SK-N-SH (cell line): ENCODE results near the gene ZSCAN18. TPM values are rescaled to one million over a fixed set of nuclear protein-coding genes. Genes with fewer than 3 reads are reported as not detected.

Source experiments
- CTCF ChIA-PET: fragments of 300-600, 350-600 bp; formaldehyde crosslinking; extraction: SDS; loops from one replicate; lab custom pipeline; 2021; lab: Yijun Ruan, JAX
- POLR2A ChIA-PET: fragments of 350-600 bp; sonication (Branson Sonifier 250); formaldehyde crosslinking; extraction: SDS; loops from one replicate; lab custom pipeline; 2020; ENCODE audit warnings: antibody characterized with exemption, inconsistent platforms; lab: Yijun Ruan, JAX
- DNase-seq: peaks from one replicate; pipeline ENCODE4 v3.0.0; 2012
- H2AFZ ChIP-seq: fragments of 200-600 bp; sonication (generic); 2 replicates; pipeline ENCODE4 v1.8.1; 2016; ENCODE audit warnings: antibody characterized with exemption, mild to moderate bottlenecking, low read depth
- H3F3A ChIP-seq: fragments of 200-600 bp; sonication (generic); replicated peaks from 2 replicates; pipeline ENCODE3; 2016; ENCODE audit warnings: antibody characterized with exemption, mild to moderate bottlenecking; ENCODE audit not compliant: insufficient read depth
- H3K27ac ChIP-seq, 2 experiments: fragments of 200-500 bp in 1 of 2; fragments of 200-600 bp in 1 of 2; sonication (Bioruptor generic) in 1 of 2; sonication (generic), shearing (Covaris generic) in 1 of 2; 2 replicates each; pipeline versions ENCODE4 v1.5.1 to v1.6.1; 2014 to 2016; ENCODE audit warnings: low read depth in 2 of 2, inconsistent platforms in 1 of 2, low read length in 1 of 2, mild to moderate bottlenecking in 1 of 2, mixed read lengths in 1 of 2
- H3K27me3 ChIP-seq: fragments of 200-600 bp; sonication (generic), shearing (Covaris generic); 2 replicates; pipeline ENCODE4 v1.6.1; 2016; ENCODE audit warnings: mixed run types; ENCODE audit not compliant: insufficient read depth
- H3K36me3 ChIP-seq, 2 experiments: fragments of 200-500 bp in 1 of 2; fragments of 200-600 bp in 1 of 2; sonication (Bioruptor generic) in 1 of 2; sonication (generic) in 1 of 2; replicated peaks in 1 of 2; 2 replicates each; pipeline versions ENCODE3 to v1.5.1; 2014 to 2016; ENCODE audit warnings: low read length in 1 of 2, mild to moderate bottlenecking in 1 of 2; ENCODE audit not compliant: insufficient read depth in 2 of 2, control insufficient read depth in 1 of 2
- H3K4me1 ChIP-seq, 2 experiments: fragments of 200-500 bp in 1 of 2; fragments of 200-600 bp in 1 of 2; sonication (Bioruptor generic) in 1 of 2; sonication (generic), shearing (Covaris generic) in 1 of 2; 2 replicates each; pipeline versions ENCODE4 v1.5.1 to v1.6.1; 2014 to 2016; ENCODE audit warnings: low read depth in 1 of 2, low read length in 1 of 2, mixed run types in 1 of 2; ENCODE audit not compliant: insufficient read depth in 2 of 2, control insufficient read depth in 1 of 2
- H3K4me2 ChIP-seq: fragments of 200-600 bp; sonication (generic), shearing (Covaris generic); 2 replicates; pipeline ENCODE4 v1.6.1; 2017; ENCODE audit warnings: mixed run types
- H3K4me3 ChIP-seq, 2 experiments: fragments of 200-500 bp in 1 of 2; fragments of 200-600 bp in 1 of 2; sonication (Bioruptor generic) in 1 of 2; sonication (generic), shearing (Covaris generic) in 1 of 2; 2 replicates each; pipeline versions ENCODE4 v1.5.1 to v1.8.1; 2014 to 2016; ENCODE audit warnings: low read depth in 2 of 2, inconsistent platforms in 1 of 2, low read length in 1 of 2, mild to moderate bottlenecking in 1 of 2, mixed read lengths in 1 of 2, moderate library complexity in 1 of 2
- H3K79me2 ChIP-seq: fragments of 200-600 bp; sonication (generic); 2 replicates; pipeline ENCODE4 v1.8.1; 2017; ENCODE audit warnings: mild to moderate bottlenecking; ENCODE audit not compliant: insufficient read depth
- H3K9ac ChIP-seq: fragments of 200-600 bp; sonication (generic); 2 replicates; pipeline ENCODE4 v1.6.1; 2017; ENCODE audit warnings: mixed run types
- H3K9me2 ChIP-seq: fragments of 200-600 bp; sonication (generic); 2 replicates; pipeline ENCODE4 v1.6.1; 2017; ENCODE audit warnings: mixed run types
- H3K9me3 ChIP-seq: fragments of 200-600 bp; sonication (generic); 2 replicates; pipeline ENCODE4 v1.6.1; 2017; ENCODE audit warnings: mixed run types, mild to moderate bottlenecking, moderate library complexity
- H4K20me1 ChIP-seq: fragments of 200-600 bp; sonication (generic); 2 replicates; pipeline ENCODE4 v1.6.1; 2017; ENCODE audit warnings: mild to moderate bottlenecking, mixed run types; ENCODE audit not compliant: insufficient read depth
- EP300 ChIP-seq, 2 experiments: IDR thresholded peaks; 2 replicates each; pipeline versions ENCODE4 v1.4.0 to v1.6.1; 2012; ENCODE audit warnings: borderline replicate concordance in 1 of 2, low read depth in 1 of 2, low read length in 1 of 2
- MXI1 ChIP-seq: IDR thresholded peaks from 2 replicates; pipeline ENCODE4 v1.6.1; 2012; ENCODE audit warnings: mild to moderate bottlenecking, low read depth, low read length, improper control_type of control experiment
- RFX5 ChIP-seq: IDR thresholded peaks from 2 replicates; pipeline ENCODE4 v1.6.1; 2012; ENCODE audit warnings: mild to moderate bottlenecking, improper control_type of control experiment, low read length
- RXRA ChIP-seq: IDR thresholded peaks from 2 replicates; pipeline ENCODE4 v1.4.0; 2012; ENCODE audit warnings: low read depth, mild to moderate bottlenecking, borderline replicate concordance
- TAF1 ChIP-seq: IDR thresholded peaks from 2 replicates; pipeline ENCODE4 v1.6.1; 2012; ENCODE audit warnings: low read depth, mild to moderate bottlenecking, low read length, moderate library complexity, borderline replicate concordance
- TEAD4 ChIP-seq: IDR thresholded peaks from 2 replicates; pipeline ENCODE4 v1.4.0; 2012; ENCODE audit warnings: mild to moderate bottlenecking, borderline replicate concordance; ENCODE audit not compliant: insufficient read depth
- WGBS: methylation state at CpG from one replicate; pipeline ENCODE4 v1.1.6; 2017; ENCODE audit warnings: low lambda C conversion rate; 5-methylcytosine and 5-hydroxymethylcytosine counted together
- polyA plus RNA-seq, 3 experiments: library from polyadenylated mRNA; depleted of rRNA; stranded (reverse); fragments of >200 nt; gene quantifications; 2 replicates each; pipeline ENCODE4 v1.2.3, GENCODE V29; 2012
- TF ChIP-seq, protein P1 (sequence below): IDR thresholded peaks from 2 replicates; pipeline ENCODE4 v1.6.1; 2012; ENCODE audit warnings: mild to moderate bottlenecking, low read depth, low read length, moderate library complexity
- TF ChIP-seq, protein P2 (sequence below): fragments of 200-600 bp; sonication (generic); IDR thresholded peaks from 2 replicates; pipeline ENCODE4 v1.6.1; 2017; ENCODE audit warnings: antibody characterized with exemption, mild to moderate bottlenecking, moderate library complexity
- TF ChIP-seq, protein P3 (sequence below): fragments of 150-350 bp; IDR thresholded peaks from 2 replicates; pipeline ENCODE4 v1.6.1; 2016; ENCODE audit warnings: mild to moderate bottlenecking, low read depth, low read length
- TF ChIP-seq, protein P4 (sequence below): IDR thresholded peaks from 2 replicates; pipeline ENCODE4; 2012
- TF ChIP-seq, protein P5 (sequence below): IDR thresholded peaks from 2 replicates; pipeline ENCODE4 v1.4.0; 2012; ENCODE audit warnings: low read depth, borderline replicate concordance

ZSCAN18 gene
- polyA plus RNA-seq, 1 of the 3 experiments (the other 2 are of a cell fraction) = 26.7 TPM

DNA sequence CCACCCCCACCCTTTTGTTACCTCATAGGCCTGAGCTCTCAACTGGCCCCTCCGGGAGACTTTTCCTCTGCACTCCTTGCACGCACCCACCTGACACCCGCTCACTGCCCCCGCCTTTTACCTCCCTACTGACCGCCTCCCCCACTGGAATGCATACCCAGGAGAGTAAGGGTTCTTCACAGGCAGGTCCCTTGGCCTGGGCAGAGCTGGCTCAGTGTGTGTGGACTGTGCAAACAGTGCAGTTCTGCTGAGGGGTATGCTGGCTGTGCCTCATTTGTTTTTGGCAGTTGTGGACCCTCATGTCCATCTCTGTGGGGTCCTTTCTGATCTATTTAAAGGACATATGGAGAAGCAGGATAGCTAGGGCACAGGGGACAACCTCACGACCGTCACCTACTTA lies 5.0 kb downstream of the ZSCAN18 start (continued):
- TF ChIP-seq, protein P1, sequence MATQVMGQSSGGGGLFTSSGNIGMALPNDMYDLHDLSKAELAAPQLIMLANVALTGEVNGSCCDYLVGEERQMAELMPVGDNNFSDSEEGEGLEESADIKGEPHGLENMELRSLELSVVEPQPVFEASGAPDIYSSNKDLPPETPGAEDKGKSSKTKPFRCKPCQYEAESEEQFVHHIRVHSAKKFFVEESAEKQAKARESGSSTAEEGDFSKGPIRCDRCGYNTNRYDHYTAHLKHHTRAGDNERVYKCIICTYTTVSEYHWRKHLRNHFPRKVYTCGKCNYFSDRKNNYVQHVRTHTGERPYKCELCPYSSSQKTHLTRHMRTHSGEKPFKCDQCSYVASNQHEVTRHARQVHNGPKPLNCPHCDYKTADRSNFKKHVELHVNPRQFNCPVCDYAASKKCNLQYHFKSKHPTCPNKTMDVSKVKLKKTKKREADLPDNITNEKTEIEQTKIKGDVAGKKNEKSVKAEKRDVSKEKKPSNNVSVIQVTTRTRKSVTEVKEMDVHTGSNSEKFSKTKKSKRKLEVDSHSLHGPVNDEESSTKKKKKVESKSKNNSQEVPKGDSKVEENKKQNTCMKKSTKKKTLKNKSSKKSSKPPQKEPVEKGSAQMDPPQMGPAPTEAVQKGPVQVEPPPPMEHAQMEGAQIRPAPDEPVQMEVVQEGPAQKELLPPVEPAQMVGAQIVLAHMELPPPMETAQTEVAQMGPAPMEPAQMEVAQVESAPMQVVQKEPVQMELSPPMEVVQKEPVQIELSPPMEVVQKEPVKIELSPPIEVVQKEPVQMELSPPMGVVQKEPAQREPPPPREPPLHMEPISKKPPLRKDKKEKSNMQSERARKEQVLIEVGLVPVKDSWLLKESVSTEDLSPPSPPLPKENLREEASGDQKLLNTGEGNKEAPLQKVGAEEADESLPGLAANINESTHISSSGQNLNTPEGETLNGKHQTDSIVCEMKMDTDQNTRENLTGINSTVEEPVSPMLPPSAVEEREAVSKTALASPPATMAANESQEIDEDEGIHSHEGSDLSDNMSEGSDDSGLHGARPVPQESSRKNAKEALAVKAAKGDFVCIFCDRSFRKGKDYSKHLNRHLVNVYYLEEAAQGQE = no peak
- TF ChIP-seq, protein P2, sequence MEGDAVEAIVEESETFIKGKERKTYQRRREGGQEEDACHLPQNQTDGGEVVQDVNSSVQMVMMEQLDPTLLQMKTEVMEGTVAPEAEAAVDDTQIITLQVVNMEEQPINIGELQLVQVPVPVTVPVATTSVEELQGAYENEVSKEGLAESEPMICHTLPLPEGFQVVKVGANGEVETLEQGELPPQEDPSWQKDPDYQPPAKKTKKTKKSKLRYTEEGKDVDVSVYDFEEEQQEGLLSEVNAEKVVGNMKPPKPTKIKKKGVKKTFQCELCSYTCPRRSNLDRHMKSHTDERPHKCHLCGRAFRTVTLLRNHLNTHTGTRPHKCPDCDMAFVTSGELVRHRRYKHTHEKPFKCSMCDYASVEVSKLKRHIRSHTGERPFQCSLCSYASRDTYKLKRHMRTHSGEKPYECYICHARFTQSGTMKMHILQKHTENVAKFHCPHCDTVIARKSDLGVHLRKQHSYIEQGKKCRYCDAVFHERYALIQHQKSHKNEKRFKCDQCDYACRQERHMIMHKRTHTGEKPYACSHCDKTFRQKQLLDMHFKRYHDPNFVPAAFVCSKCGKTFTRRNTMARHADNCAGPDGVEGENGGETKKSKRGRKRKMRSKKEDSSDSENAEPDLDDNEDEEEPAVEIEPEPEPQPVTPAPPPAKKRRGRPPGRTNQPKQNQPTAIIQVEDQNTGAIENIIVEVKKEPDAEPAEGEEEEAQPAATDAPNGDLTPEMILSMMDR = no peak

DNA sequence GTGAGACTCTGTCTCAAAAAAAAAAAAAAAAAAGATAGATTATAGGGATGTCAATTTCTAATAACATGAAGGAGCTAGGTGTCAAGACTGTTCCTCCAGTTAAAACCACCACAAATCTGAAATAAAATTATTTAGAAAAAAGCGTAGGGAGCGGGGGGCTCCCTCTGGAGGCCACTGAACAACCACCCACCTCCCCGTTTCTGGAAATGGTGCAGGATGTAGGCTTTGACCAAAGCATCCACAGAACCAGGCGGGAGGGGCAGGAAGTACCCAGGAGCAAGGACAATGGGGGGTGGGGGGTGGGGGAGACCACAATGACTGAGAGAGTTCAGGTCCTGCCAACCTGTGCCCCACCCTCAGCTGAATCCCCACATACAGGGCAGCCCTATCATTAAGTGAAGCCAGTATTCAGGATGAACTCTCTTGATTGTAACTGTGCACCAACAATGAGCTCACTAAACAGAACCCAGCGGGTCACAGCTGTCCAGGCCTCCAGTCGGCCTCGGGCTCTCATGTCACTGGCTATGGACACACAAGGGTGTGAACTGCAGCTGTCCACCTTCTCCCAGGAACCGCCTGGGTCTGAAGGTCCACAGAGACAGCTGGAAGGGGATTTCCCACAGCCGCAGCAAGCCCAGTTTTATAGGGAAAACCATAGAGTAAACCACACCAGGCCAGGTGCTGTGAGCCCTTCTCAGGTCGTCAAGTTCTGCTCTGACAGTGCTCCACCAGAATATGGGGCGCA lies 6.6 kb downstream of the ZSCAN18 start:
- ChIA-PET CTCF (no interaction called here), POLR2A (interaction anchor here (0.6 kb wide), 1 partner anchor 52 kb away, joined by 6 read pairs; no protein-coding TSS in a partner anchor)
- no peak overlapping the region for H2AFZ ChIP-seq
- H3K9ac ChIP-seq = no peak overlapping the region
- H3K4me3 ChIP-seq = no peak overlapping the region
- H3K9me3 ChIP-seq = no peaks in the 10 kb centered on the region
- no peaks in the 10 kb centered on the region for H3K79me2 ChIP-seq
- H4K20me1 ChIP-seq = no peaks in the 10 kb centered on the region
- no peak overlapping the region for H3K27ac ChIP-seq
- no peaks in the 10 kb centered on the region for H3K4me1 ChIP-seq
- no peaks in the 10 kb centered on the region for H3F3A ChIP-seq
- DNase-seq = no peak
- 51% methylated on average over 10 of the region's 11 CpGs for WGBS
- no peak overlapping the region for H3K4me2 ChIP-seq
- H3K9me2 ChIP-seq = no peaks in the 10 kb centered on the region
- H3K36me3 ChIP-seq = no peaks in the 10 kb centered on the region
- H3K27me3 ChIP-seq = no peaks in the 10 kb centered on the region
- TF ChIP-seq RXRA (no peak), TEAD4 (no peak), TAF1 (no peak), RFX5 (no peak), EP300 (IDR thresholded peaks at IDR 0.05; ENCODE audit: borderline replicate concordance in 1 of 2, low read depth in 1 of 2, low read length in 1 of 2) (no peak), MXI1 (no peak)
- TF ChIP-seq, protein P3, sequence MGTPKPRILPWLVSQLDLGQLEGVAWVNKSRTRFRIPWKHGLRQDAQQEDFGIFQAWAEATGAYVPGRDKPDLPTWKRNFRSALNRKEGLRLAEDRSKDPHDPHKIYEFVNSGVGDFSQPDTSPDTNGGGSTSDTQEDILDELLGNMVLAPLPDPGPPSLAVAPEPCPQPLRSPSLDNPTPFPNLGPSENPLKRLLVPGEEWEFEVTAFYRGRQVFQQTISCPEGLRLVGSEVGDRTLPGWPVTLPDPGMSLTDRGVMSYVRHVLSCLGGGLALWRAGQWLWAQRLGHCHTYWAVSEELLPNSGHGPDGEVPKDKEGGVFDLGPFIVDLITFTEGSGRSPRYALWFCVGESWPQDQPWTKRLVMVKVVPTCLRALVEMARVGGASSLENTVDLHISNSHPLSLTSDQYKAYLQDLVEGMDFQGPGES = no peak
- TF ChIP-seq, protein P4, sequence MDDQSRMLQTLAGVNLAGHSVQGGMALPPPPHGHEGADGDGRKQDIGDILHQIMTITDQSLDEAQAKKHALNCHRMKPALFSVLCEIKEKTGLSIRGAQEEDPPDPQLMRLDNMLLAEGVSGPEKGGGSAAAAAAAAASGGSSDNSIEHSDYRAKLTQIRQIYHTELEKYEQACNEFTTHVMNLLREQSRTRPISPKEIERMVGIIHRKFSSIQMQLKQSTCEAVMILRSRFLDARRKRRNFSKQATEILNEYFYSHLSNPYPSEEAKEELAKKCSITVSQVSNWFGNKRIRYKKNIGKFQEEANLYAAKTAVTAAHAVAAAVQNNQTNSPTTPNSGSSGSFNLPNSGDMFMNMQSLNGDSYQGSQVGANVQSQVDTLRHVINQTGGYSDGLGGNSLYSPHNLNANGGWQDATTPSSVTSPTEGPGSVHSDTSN = no peak
- TF ChIP-seq, protein P2 = no peak
- TF ChIP-seq, protein P5, sequence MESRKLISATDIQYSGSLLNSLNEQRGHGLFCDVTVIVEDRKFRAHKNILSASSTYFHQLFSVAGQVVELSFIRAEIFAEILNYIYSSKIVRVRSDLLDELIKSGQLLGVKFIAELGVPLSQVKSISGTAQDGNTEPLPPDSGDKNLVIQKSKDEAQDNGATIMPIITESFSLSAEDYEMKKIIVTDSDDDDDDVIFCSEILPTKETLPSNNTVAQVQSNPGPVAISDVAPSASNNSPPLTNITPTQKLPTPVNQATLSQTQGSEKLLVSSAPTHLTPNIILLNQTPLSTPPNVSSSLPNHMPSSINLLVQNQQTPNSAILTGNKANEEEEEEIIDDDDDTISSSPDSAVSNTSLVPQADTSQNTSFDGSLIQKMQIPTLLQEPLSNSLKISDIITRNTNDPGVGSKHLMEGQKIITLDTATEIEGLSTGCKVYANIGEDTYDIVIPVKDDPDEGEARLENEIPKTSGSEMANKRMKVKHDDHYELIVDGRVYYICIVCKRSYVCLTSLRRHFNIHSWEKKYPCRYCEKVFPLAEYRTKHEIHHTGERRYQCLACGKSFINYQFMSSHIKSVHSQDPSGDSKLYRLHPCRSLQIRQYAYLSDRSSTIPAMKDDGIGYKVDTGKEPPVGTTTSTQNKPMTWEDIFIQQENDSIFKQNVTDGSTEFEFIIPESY = no peak
